ENCODE data around the gene SP100.

SP100 gene

DNA sequence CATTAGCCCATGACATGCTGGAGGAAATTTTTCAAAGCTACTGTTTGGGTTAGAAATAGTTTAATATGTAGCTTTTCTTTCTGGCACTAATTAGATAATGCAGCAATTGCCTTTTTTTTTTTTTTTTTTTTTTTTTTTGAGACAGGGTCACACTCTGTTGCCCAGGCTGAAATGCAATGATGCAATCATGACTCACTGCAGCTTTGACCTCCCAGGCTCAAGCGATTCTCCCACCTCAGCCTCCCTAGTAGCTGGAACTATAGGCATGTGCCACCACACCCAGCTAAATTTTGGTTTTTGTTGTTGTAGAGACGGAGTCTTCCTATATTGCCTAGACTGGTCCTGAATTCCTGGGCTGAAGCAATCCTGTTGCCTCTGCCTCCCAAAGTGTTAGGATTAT is 136.2 kb downstream of the SP100 start:
- no peak for DNase-seq (ENCODE audit: low read depth)

DNA sequence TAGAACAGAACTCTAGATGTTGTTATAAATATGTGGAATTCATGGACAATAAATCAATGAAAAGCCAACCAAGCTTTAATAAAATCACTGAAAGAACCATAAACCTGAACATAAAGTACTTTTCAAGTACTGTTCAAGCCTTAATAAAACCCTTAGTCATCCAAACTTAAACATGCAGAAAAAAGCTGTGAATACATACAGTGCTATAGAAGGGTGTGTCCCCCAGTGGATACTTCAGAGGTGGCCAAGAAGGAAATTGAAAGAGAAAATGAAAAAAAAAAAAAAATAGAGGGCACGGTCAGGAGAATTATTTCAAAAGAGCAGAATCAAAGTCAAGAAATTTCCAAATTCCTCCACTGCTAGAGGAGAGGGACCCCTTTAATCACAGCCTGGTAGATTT is 141.1 kb downstream of the SP100 start:
- no peak for DNase-seq (ENCODE audit: low read depth)

DNA sequence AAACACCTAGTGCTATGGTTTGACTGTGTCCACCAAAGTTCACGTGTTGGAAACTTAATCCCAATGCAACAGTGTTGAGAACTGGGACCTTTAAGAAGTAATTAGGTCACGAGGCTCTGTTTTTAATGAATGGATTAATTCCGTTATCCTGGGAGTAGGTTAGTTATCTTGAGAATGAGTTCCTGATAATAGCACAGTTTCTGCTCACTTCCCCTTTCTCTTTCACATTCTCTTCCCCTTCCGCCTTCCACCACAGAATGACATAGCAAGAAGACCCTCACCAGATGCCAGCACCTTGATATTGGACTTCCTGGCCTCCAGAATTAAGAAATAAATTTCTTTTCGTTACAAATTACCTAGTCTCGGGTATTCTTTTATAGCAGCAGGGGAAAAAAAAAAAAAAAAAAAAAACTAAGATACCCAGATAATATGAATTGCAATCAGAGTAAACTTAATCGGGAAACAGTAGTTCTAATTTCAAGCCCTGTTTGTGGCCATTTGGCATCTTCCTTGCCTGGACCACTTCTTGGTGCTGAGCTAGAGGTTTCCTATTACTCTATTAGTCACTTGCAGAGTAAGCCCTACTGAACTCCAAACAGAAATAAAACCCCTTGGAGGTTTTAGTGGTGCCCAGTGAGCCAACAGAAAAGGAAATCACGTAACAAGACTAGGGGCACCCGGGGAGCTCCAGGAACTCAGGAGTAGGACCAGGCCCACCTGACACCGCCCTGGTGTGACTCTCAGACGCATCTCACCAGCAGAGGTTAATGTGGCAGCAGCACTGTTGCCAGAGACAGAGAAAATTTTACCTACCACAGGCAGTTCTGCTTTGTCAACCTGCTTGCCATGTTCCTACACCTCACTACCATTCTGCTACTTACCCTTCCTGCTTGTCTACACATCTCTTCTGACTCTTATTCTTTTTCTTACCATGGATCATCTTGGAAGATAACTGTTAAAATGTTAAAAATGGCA is 149.1 kb downstream of the SP100 start:
- DNase-seq (ENCODE audit: low read depth), result no peak

DNA sequence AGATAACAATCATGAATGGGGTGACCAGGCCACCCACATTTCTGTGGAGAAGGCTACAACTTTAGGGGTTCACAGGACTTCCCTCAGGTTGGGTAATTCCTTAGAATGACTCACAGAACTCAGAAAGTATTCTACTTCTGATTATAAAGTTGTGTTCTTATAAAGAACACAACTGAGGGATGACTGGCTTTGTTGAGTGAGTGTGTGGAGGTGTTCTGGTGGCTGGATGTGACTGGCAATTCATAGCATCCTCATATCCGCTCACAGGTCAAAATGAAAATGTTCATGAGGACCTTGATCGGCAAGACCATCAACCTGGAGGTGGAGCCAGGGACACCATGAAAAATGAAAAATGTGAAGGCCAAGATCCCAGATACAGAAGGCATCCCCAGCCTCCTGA is 153.3 kb downstream of the SP100 start:
- DNase-seq (ENCODE audit: low read depth), result no peak

DNA sequence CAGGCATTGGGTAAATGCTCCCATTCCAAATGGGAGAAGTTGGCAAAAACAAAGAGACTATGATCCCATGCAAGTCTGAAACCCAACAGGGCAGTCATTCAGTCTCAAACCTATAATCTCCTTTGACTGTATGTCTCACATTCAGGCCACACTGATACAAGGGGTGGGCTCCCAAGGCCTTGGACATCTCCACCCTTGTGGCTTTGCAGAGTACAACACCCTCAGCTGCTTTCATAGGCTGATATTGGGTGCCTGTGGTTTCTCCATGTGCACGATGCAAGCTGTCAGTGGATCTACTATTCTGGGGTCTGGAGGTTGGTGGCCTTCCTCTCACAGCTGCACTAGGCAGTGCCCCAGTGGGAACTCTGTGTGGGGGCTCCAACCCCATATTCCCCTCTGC is 155.0 kb downstream of the SP100 start:
- DNase-seq (ENCODE audit: low read depth), result no peak

DNA sequence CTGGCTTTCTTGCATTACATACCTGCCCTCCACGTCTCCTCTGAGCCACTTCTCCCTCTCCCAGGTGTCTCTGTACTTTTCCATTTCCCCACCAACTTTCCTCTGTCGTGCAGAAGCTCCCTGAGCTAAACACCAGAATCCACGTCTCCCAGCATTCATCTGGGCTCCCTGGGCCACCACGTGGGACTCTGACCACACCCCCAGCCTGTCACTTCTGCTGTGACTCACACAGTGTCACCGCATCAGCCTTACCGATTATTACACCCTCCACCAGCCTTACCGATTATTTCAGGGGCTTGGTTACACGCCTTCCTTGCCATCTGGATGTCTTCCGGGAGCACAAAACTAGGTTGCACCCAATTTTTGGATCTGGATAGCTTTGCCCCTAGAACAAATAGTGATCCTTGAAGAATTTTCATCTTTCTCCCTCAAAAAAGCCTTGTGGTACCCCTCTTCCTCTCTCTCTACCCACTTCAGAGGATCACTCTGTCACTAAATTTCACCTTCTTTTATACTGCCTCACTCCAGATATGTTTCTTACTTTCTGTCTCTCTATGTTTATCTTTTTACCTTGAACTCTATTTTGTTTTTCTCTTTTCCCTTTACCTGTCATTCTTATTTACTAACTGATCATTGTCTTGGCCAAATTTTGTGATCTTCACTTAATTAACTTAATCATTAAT is 159.8 kb downstream of the SP100 start:
- peak; percentile 30 for DNase-seq (ENCODE audit: low read depth)

DNA sequence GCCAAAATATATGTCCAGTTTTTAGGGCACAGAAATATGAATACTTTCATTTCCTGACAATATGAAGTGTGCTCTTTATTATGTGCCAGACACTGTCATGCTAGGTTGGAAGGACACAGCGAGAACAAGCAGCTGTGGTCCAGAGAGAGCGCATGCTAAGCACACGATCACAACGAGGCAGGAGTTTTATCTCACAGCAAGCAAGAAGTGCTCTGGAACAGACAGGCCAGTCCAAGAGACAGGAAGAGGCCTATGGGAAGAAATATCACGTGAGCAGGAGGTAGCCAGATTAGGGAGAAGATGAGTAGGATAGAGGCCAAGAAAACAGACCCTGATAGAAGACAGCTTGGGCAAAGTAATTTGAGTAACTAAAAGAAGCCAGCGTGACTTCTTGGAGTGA is 161.1 kb downstream of the SP100 start:
- no peak for DNase-seq (ENCODE audit: low read depth)

DNA sequence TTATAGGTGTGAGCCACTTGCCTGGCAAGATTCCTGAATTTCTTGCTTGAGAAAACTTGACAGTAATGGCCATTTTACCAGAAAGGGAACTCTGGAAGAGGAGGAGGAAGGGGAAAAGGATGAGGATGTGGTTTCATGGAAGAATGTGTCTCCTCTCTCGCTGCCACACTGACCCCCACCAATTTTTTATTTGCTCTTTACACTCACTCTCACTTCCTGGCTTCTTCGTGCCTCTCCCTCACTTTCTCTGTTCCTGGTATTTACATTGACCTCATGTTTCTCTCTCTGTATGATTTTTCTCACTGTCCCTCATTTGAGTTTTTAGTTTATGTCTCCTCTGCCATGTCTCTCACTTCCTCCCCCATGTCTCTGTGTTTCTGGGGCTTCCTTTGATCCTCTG is 162.1 kb downstream of the SP100 start:
- no peak for DNase-seq (ENCODE audit: low read depth)

DNA sequence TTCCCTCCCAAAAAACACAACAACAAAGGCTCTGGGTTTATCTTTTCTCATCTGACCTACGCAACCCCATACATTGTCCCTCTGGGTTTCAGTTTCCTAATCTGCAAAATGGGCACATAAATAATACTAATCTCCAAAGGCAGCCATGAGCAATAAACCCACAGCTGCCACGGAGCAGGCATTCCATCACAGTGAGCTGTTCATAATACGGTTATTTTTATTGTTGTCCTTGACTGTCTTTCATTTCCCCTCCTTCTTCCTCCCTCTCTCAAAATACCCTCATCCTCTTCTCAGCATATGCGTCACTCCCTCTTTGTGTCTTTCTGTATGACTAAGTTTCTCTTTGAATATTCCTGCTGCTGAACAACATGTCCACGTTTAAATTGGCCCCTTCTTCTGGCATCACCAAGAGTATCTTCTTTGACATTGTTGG is 166.9 kb downstream of the SP100 start:
- no peak for DNase-seq (ENCODE audit: low read depth)

DNA sequence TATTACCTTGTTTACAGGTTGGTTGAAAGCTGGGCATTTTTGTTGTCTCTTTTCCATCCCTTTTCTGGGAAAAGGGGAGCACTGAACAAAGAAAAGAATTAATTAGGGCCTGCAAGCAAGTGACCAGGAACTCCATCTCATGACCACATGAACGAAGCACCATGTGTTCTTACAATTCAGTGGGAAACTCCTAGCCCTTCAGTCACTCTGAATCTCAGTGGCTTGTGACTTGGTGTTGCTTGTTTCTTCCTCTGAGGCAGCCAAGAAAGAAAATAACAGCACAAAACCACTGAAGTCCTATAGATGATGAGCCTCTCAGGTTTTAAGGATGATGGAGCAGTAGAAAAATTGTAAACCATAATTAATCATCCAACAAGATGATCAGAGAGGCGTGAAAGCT is 167.6 kb downstream of the SP100 start:
- DNase-seq (ENCODE audit: low read depth), result no peak

DNA sequence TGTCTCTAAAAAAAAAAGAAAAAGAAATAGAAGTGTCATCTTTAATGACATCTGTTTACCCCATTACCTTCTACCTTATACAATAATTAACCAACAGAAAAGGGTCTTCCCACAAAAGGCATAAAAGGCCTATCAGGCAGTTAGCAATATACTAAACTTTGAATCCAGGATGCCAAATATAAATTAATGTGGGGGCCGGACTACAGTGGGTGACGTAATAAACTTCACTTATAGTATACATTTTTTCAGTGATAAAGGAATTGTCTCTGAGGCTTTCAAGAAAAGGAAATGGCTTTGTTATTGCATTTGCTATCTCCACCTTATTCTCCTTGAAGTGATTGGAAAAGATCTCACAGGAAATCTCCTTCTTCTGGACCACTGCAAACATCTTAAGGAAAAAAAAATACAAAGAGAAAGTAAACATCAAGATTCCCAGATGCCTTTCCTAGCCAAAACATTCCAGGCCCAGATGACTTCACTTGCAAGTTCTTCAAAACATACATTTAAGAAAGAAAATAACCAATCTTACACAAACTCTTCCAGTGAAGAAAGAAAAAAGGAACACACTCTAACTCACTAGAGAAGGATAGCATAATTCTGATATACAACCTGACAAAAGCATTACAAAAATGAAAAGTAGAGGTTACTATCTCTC is 170.5 kb downstream of the SP100 start:
- no peak for DNase-seq (ENCODE audit: low read depth)

DNA sequence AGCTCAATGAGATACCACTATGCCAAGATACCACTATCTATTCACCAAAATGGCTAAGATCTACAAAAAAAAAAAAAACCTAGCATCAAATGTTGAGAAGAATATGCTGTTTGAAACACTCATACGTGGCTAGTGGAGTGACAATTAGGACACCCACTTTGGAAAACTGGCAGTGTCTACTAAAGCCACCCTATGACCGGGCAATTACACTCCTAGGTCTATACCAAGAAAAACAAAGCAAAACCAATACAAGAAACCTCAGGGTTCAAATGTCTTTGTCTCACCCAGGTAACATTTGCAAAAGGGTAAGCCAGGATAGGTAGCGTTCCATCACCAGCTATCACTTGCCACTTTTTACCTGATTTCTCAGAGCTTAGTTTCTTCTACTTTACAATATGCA is 173.0 kb downstream of the SP100 start:
- DNase-seq (ENCODE audit: low read depth), result no peak

DNA sequence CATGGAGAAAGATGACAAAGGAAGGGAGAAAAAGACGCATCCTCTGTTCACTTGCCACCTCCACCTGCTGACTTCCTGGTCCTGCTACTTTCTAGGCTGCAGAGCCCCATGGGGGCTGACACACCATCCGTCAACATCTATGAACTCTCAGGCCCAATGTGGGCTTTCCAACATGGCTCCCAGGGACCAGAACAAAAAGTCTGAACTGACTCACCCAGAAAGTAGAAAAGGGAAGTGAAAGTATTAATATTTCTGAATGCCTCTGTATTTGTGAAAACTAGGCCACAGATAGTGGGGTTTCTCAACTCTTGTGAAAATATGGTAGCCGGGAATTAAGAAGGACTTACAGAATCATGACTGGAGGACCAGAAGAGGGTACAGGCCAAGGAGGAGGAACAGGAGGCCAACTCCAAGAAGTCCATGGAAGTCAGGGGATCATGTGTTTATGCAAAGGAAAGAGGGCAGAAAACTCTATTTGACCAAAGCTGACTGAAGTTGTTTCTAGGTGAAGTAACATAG is 173.6 kb downstream of the SP100 start:
- DNase-seq (ENCODE audit: low read depth), result no peak

DNA sequence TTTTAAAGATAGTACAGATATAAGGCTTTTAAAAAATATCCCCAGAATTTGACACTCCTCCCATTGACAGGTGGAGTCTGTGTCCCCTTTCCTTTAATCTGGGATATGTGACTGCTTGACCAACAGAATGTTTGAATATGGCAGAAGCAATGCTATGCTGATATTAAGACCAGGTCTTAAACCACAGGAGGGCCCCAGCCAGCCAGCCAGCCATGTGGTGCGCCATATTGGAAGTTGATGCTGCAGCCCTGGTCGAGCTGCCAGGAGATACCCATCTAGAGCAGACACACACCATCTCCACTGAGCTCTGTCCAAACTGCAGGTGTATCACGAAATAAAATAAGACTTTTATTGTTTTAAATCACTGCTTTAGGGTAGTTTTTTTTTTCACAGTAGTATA is 174.3 kb downstream of the SP100 start:
- no peak for DNase-seq (ENCODE audit: low read depth)

DNA sequence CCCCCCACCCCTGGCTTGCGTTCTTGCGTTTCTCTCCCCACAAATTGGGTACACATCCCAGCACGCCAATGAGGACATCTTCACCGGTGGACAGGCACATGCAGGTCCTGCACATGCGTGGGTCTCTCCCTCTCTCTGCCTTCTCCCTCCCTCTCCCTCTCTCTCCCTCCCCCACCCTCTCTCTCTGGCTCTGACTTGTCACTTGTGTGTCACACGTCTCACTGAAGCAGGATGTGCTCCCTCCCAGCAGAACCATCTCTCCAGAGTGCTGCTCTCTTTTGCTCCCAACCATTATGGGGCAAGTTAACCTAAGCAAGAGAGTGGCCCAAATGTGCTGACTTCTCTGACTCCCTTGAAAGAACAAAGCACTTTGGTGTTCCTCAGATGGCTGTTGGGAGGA is 175.8 kb downstream of the SP100 start:
- DNase-seq (ENCODE audit: low read depth), result no peak

DNA sequence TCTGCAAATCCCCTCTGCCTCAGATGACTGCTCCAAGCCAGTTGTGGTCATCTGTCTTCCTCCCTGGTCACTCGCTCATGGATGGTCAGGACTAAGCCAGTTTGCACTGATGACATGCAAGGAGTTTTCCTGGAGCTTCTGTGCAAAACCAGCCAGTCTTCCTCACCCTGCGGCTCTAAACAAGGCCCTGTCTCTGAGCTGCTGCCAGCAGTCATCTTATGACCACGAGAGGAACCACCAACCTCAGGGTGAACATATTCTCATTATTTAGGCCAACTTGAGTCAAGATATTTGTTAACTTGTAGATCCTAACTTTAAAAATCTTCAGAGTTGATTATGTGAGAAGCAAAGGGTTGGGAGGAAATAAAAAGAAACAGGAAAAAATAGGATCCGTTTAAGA is 176.8 kb downstream of the SP100 start:
- no peak for DNase-seq (ENCODE audit: low read depth)

All from stimulated activated CD8-positive, alpha-beta memory T cell treated with anti-CD3 and anti-CD28 coated beads, Interleukin-12 subunit alpha, Interleukin-12 subunit beta, amount 100 ng/mL, for 1 hour (primary cell).